H1 (cell line): ENCODE results near the gene SLC6A19. TPM values are rescaled to one million over a fixed set of nuclear protein-coding genes. Genes with fewer than 3 reads are reported as not detected.

Experiments used
- CTCF ChIA-PET: fragments of 300-600 bp; sonication (Branson Sonifier 250); formaldehyde crosslinking; loops from one replicate; lab custom pipeline; 2021; ENCODE audit not compliant: partially characterized antibody; lab: Charles Lee
- POLR2A ChIA-PET: fragments of 300-600 bp; sonication (Branson Sonifier 250); formaldehyde crosslinking; loops from one replicate; lab custom pipeline; 2021; ENCODE audit warnings: inconsistent platforms; ENCODE audit not compliant: partially characterized antibody; lab: Charles Lee
- DNase-seq, 2 experiments: peaks; one replicate each; pipeline versions ENCODE4 v3.0.0 to v3.0.0-alpha.2; 2010 to 2022; ENCODE audit warnings: low spot score in 2 of 2, low read depth in 1 of 2, mixed read lengths in 1 of 2
- FAIRE-seq: peaks from 2 replicates; lab custom pipeline; 2011; peaks lifted over from hg19 to GRCh38; lab: Jason Lieb, UNC
- H2AFZ ChIP-seq: 2 replicates; pipeline ENCODE4 v1.8.1; 2012; ENCODE audit warnings: low read length, inconsistent platforms
- H2AK5ac ChIP-seq: 2 replicates; pipeline ENCODE4 v1.6.1; 2013; ENCODE audit warnings: low read depth, low read length
- H2BK120ac ChIP-seq: replicated peaks from 2 replicates; pipeline ENCODE3; 2013; ENCODE audit warnings: low read depth, low read length, inconsistent platforms
- H2BK12ac ChIP-seq: 2 replicates; pipeline ENCODE4 v1.6.1; 2013; ENCODE audit warnings: low read depth, low read length
- H2BK15ac ChIP-seq: 2 replicates; pipeline ENCODE4 v1.6.1; 2013; ENCODE audit warnings: low read length
- H2BK20ac ChIP-seq: 2 replicates; pipeline ENCODE4 v1.6.1; 2013; ENCODE audit warnings: low read length
- H2BK5ac ChIP-seq: 2 replicates; pipeline ENCODE4 v1.6.1; 2013; ENCODE audit warnings: low read depth, low read length
- H3K14ac ChIP-seq: 2 replicates; pipeline ENCODE4 v1.6.1; 2013; ENCODE audit warnings: inconsistent platforms; ENCODE audit not compliant: insufficient read length
- H3K18ac ChIP-seq: 2 replicates; pipeline ENCODE4 v1.6.1; 2013; ENCODE audit warnings: low read length; ENCODE audit errors: extremely low read depth
- H3K23ac ChIP-seq: 2 replicates; pipeline ENCODE4 v1.6.1; 2013; ENCODE audit warnings: inconsistent platforms; ENCODE audit not compliant: insufficient read length
- H3K23me2 ChIP-seq: 2 replicates; pipeline ENCODE4 v1.6.1; 2013; ENCODE audit warnings: low read depth, low read length
- H3K27ac ChIP-seq: 2 replicates; pipeline ENCODE4 v1.6.1; 2011; ENCODE audit warnings: low read depth, low read length, inconsistent platforms
- H3K27me3 ChIP-seq, 4 experiments: replicated peaks in 1 of 4; 1 replicate in 1 of 4; 2 replicates in 3 of 4; pipeline versions ENCODE4 v1.6.1 to v1.8.1; 2011 to 2013; ENCODE audit warnings: low read length in 3 of 4, mild to moderate bottlenecking in 3 of 4, inconsistent platforms in 2 of 4, mixed read lengths in 2 of 4, moderate library complexity in 1 of 4; ENCODE audit not compliant: control insufficient read depth in 3 of 4, insufficient read depth in 3 of 4; ENCODE audit errors: extremely low read depth in 1 of 4
- H3K36me3 ChIP-seq, 4 experiments: 2 replicates each; pipeline versions ENCODE4 v1.6.1 to v1.8.1; 2011 to 2013; ENCODE audit warnings: mild to moderate bottlenecking in 4 of 4, low read length in 3 of 4, moderate library complexity in 2 of 4, control low read depth in 1 of 4, inconsistent platforms in 1 of 4; ENCODE audit not compliant: insufficient read depth in 4 of 4, control insufficient read depth in 2 of 4
- H3K4ac ChIP-seq: replicated peaks from 2 replicates; pipeline ENCODE3; 2013; ENCODE audit warnings: low read length, low read depth, mixed read lengths, inconsistent platforms; ENCODE audit not compliant: insufficient read length
- H3K4me1 ChIP-seq, 4 experiments: replicated peaks in 1 of 4; 1 replicate in 1 of 4; 2 replicates in 3 of 4; pipeline versions ENCODE4 v1.6.1 to v1.8.1; 2011 to 2013; ENCODE audit warnings: low read length in 3 of 4, inconsistent platforms in 2 of 4, mixed read lengths in 1 of 4; ENCODE audit not compliant: insufficient read depth in 4 of 4, control insufficient read depth in 3 of 4
- H3K4me2 ChIP-seq, 2 experiments: 2 replicates each; pipeline versions ENCODE4 v1.6.1 to v1.8.1; 2011 to 2013; ENCODE audit warnings: low read depth in 2 of 2, low read length in 2 of 2, control low read depth in 1 of 2, inconsistent platforms in 1 of 2, mild to moderate bottlenecking in 1 of 2; ENCODE audit not compliant: insufficient read depth in 1 of 2
- H3K4me3 ChIP-seq, 4 experiments: fragments of 200-600, 300-600 bp in 1 of 4; sonication (generic), shearing (Covaris generic), sonication (Bioruptor Twin) in 1 of 4; 2 replicates each; pipeline versions ENCODE4 v1.5.1 to v1.8.1; 2011 to 2016; ENCODE audit warnings: low read length in 4 of 4, low read depth in 3 of 4, control low read depth in 2 of 4, inconsistent platforms in 2 of 4, mild to moderate bottlenecking in 2 of 4, mixed read lengths in 1 of 4, moderate library complexity in 1 of 4; ENCODE audit not compliant: insufficient read depth in 2 of 4; ENCODE audit errors: extremely low read depth in 1 of 4
- H3K56ac ChIP-seq: replicated peaks from 2 replicates; pipeline ENCODE3; 2013; ENCODE audit warnings: low read depth, mild to moderate bottlenecking, mixed read lengths, low read length, inconsistent platforms; ENCODE audit not compliant: insufficient read length
- H3K79me1 ChIP-seq: 2 replicates; pipeline ENCODE4 v1.6.1; 2013; ENCODE audit warnings: low read depth, low read length, control low read depth
- H3K79me2 ChIP-seq, 2 experiments: 2 replicates each; pipeline versions ENCODE4 v1.6.1 to v1.8.1; 2012 to 2013; ENCODE audit warnings: low read length in 2 of 2, mild to moderate bottlenecking in 2 of 2, inconsistent platforms in 1 of 2; ENCODE audit not compliant: insufficient read depth in 2 of 2, control insufficient read depth in 1 of 2
- H3K9ac ChIP-seq, 4 experiments: replicated peaks in 1 of 4; 1 replicate in 1 of 4; 2 replicates in 3 of 4; pipeline versions ENCODE4 v1.6.1 to v1.8.1; 2011 to 2013; ENCODE audit warnings: low read depth in 3 of 4, low read length in 3 of 4, control low read depth in 2 of 4, mild to moderate bottlenecking in 2 of 4, moderate library complexity in 2 of 4, inconsistent platforms in 1 of 4; ENCODE audit errors: extremely low read depth in 1 of 4
- H3K9me3 ChIP-seq, 2 experiments: 2 replicates each; pipeline versions ENCODE4 v1.6.1 to v1.8.1; 2012 to 2013; ENCODE audit warnings: mild to moderate bottlenecking in 2 of 2, moderate library complexity in 2 of 2, control low read depth in 1 of 2, inconsistent platforms in 1 of 2, low read depth in 1 of 2, low read length in 1 of 2, mixed read lengths in 1 of 2; ENCODE audit not compliant: insufficient read depth in 2 of 2
- H4K20me1 ChIP-seq, 2 experiments: replicated peaks in 1 of 2; 2 replicates each; pipeline versions ENCODE3 to v1.8.1; 2011 to 2013; ENCODE audit warnings: inconsistent platforms in 2 of 2, low read length in 2 of 2, mild to moderate bottlenecking in 1 of 2; ENCODE audit not compliant: insufficient read depth in 2 of 2, control insufficient read depth in 1 of 2
- H4K5ac ChIP-seq: 2 replicates; pipeline ENCODE4 v1.6.1; 2013; ENCODE audit warnings: low read length, low read depth, mixed read lengths, inconsistent platforms; ENCODE audit not compliant: insufficient read length
- H4K8ac ChIP-seq: 2 replicates; pipeline ENCODE4 v1.8.0; 2013; ENCODE audit warnings: mild to moderate bottlenecking, moderate library complexity, low read length, inconsistent platforms; ENCODE audit not compliant: insufficient read depth; ENCODE audit errors: extremely low read depth
- H4K91ac ChIP-seq: replicated peaks from 2 replicates; pipeline ENCODE3; 2013; ENCODE audit warnings: low read length, mixed read lengths, inconsistent platforms; ENCODE audit not compliant: insufficient read length
- CBX8 ChIP-seq: fragments of 300-800, 300-1000 bp; sonication (generic); IDR thresholded peaks from 2 replicates; pipeline ENCODE4 v1.7.1; 2016; ENCODE audit warnings: low read depth, low read length, borderline replicate concordance
- CEBPB ChIP-seq: IDR thresholded peaks from 2 replicates; pipeline ENCODE4 v1.6.1; 2012; ENCODE audit warnings: low read depth, low read length
- CHD1 ChIP-seq: IDR thresholded peaks from 2 replicates; pipeline ENCODE4 v1.6.1; 2012; ENCODE audit warnings: low read depth, low read length, improper control_type of control experiment
- EGR1 ChIP-seq: IDR thresholded peaks from 2 replicates; pipeline ENCODE4 v1.6.1; 2011; ENCODE audit warnings: low read depth, low read length, borderline replicate concordance
- MAFK ChIP-seq: IDR thresholded peaks from 2 replicates; pipeline ENCODE4 v1.6.1; 2012; ENCODE audit warnings: low read depth, mild to moderate bottlenecking, improper control_type of control experiment, low read length
- POU5F1 ChIP-seq: IDR thresholded peaks from 2 replicates; pipeline ENCODE4 v1.6.1; 2011; ENCODE audit warnings: low read depth, mild to moderate bottlenecking, low read length, moderate library complexity
- TCF12 ChIP-seq: IDR thresholded peaks from 2 replicates; pipeline ENCODE4 v1.6.1; 2011; ENCODE audit warnings: low read depth, mild to moderate bottlenecking, low read length
- WGBS, 2 experiments: shearing (Covaris generic) in 1 of 2; methylation state at CpG; one replicate each; pipeline versions ENCODE4 v1.1.6 to v1.1.7; 2013 to 2015; ENCODE audit warnings: low lambda C conversion rate in 2 of 2, mixed read lengths in 2 of 2, inconsistent platforms in 1 of 2, low coverage in 1 of 2, missing lambda C conversion rate in 1 of 2; ENCODE audit not compliant: insufficient replicate concordance in 2 of 2, insufficient coverage in 1 of 2, insufficient read length in 1 of 2; ENCODE audit errors: extremely low coverage in 1 of 2, missing lambda C conversion rate in 1 of 2; 5-methylcytosine and 5-hydroxymethylcytosine counted together
- polyA plus RNA-seq, 7 experiments: library from polyadenylated mRNA; depleted of rRNA in 3 of 7; stranded (reverse) in 5 of 7; unstranded in 2 of 7; fragments of >200 nt in 5 of 7; fragments of 200-250 nt in 2 of 7; gene quantifications; 1 replicate in 5 of 7; 2 replicates in 1 of 7; 4 replicates in 1 of 7; pipeline versions ENCODE4 v1.2.1 to v1.2.3, GENCODE V29; 2011 to 2013; ENCODE audit warnings: missing spikeins in 2 of 7, mixed read lengths in 2 of 7
- total RNA-seq: library from RNA; stranded (reverse); fragmentation: NEBNext Ultra II Directional; extraction: Animal tissue kit (Norgen Biotek cat#: 25700); gene quantifications from 2 replicates; pipeline ENCODE4 v1.2.1, GENCODE V29; 2021
- TF ChIP-seq, protein P1 (sequence below), 3 experiments: IDR thresholded peaks; 1 replicate in 2 of 3; 2 replicates in 1 of 3; pipeline versions ENCODE4 v1.5.1 to v1.6.1; 2011; ENCODE audit warnings: low read length in 3 of 3, mild to moderate bottlenecking in 3 of 3, inconsistent platforms in 2 of 3, low read depth in 1 of 3, moderate library complexity in 1 of 3; ENCODE audit not compliant: insufficient read depth in 1 of 3; ENCODE audit errors: control extremely low read depth in 1 of 3
- TF ChIP-seq, protein P2 (sequence below): IDR thresholded peaks from 2 replicates; pipeline ENCODE4 v1.6.1; 2012; ENCODE audit warnings: inconsistent platforms

SLC6A19 gene
- total and polyA plus RNA-seq, 2 of the 8 experiments (the other 6 are each of a cell fraction or from before 2014, with no cell fraction given) = 0.02 TPM; not detected in 1

DNA sequence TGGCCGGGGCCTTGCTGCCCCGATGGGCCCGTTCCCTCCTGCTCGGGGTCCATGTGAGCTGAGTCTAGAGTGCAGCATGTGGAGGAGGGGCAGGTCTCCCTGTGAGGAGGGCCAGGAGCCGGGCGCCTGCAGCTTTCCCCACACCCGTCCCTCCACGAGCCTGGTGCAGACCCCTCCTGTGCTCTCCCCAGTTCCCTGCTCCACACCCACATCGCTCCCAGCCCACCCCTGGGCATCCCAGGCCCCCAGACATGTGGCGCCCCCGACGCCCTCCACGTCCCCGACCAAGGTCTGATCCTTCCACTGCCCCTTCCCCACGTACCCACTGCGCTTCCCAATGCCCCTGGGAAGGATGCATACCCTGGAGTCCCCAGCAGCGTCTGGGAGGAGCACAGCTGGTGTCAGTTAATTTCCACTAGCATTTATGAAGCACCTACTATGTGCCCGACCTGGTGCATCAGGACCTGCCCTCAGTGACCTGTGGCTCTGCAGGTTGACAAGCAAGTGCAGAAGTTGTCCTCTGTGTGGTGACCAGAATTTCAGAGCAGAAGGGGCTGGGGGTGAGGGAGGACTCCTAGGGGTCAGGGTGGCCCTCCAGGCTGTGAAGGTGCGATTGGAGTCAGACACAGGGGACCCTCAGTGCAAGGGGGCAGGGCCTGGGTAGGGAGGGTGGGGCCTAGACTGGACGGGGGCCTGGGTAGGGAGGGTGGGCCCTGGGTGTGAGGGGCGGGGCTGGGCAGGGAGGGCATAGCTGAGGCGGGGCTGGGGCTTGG, 13.0 kb downstream of the SLC6A19 start:
- Histone ChIP-seq H4K20me1 (peaks cover 3 to 6% of the 10 kb centered on the region in 2 experiments), H3K4ac (no peak overlapping the region), H2BK5ac (no peak overlapping the region), H4K8ac (no peak overlapping the region), H3K18ac (no peak overlapping the region), H3K27me3 (no peaks in the 10 kb centered on the region; a peak in 1 of 7 replicates), H4K5ac (no peak overlapping the region), H3K9ac (no peak overlapping the region), H3K23me2 (no peaks in the 10 kb centered on the region), H3K4me1 (peaks cover 0 to 2% (median 0%) of the 10 kb centered on the region in 4 experiments; a peak in 2 of 7 replicates), H3K27ac (no peak overlapping the region), H3K9me3 (peaks cover 0 to 2% of the 10 kb centered on the region in 2 experiments; a peak in 1 of 4 replicates), H3K4me2 (no peak overlapping the region), H3K36me3 (no peaks in the 10 kb centered on the region), H3K79me1 (no peaks in the 10 kb centered on the region), H2AK5ac (no peak overlapping the region), H3K23ac (no peak overlapping the region), H2BK20ac (no peak overlapping the region), H3K14ac (no peak overlapping the region), H2AFZ (no peak overlapping the region), H3K4me3 (no peak overlapping the region), H4K91ac (no peak overlapping the region), H3K56ac (no peak overlapping the region), H3K79me2 (no peaks in the 10 kb centered on the region), H2BK120ac (no peak overlapping the region), H2BK12ac (no peak overlapping the region), H2BK15ac (no peak overlapping the region)
- CTCF ChIA-PET = interaction anchor here (0.8 to 2.1 kb wide), 5 partner anchors 8 to 47 kb away, joined by 3 to 7 read pairs (median 5); no protein-coding TSS in a partner anchor
- no peak for DNase-seq
- FAIRE-seq = no peak
- POLR2A ChIA-PET = interaction anchor here (0.9 kb wide), 1 partner anchor 69 kb away, joined by 3 read pairs; no protein-coding TSS in a partner anchor
- 75% methylated on average over 16 of the region's 22 CpGs; no CpG with 5 or more reads in 1 of the 2 experiments for WGBS, 2 experiments
- TF ChIP-seq TCF12 = no peak
- no peak for TF ChIP-seq POU5F1
- TF ChIP-seq CEBPB = no peak
- TF ChIP-seq MAFK = no peak
- no peak for TF ChIP-seq CBX8
- TF ChIP-seq, protein P1, sequence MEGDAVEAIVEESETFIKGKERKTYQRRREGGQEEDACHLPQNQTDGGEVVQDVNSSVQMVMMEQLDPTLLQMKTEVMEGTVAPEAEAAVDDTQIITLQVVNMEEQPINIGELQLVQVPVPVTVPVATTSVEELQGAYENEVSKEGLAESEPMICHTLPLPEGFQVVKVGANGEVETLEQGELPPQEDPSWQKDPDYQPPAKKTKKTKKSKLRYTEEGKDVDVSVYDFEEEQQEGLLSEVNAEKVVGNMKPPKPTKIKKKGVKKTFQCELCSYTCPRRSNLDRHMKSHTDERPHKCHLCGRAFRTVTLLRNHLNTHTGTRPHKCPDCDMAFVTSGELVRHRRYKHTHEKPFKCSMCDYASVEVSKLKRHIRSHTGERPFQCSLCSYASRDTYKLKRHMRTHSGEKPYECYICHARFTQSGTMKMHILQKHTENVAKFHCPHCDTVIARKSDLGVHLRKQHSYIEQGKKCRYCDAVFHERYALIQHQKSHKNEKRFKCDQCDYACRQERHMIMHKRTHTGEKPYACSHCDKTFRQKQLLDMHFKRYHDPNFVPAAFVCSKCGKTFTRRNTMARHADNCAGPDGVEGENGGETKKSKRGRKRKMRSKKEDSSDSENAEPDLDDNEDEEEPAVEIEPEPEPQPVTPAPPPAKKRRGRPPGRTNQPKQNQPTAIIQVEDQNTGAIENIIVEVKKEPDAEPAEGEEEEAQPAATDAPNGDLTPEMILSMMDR (IDR thresholded peaks at IDR 0.05; ENCODE audit: control extremely low read depth in 1 of 3, insufficient read depth in 1 of 3, low read depth in 1 of 3, low read length in 3 of 3) = no peak
- no peak for TF ChIP-seq EGR1
- TF ChIP-seq CHD1 = no peak
- TF ChIP-seq, protein P2, sequence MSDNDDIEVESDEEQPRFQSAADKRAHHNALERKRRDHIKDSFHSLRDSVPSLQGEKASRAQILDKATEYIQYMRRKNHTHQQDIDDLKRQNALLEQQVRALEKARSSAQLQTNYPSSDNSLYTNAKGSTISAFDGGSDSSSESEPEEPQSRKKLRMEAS = no peak
